GM18517 (cell line): ENCODE results near the gene DUOX1.
A peak's percentile ranks its signal among the peaks of the same experiment; 100 is the strongest.

Experiments used
- ATAC-seq: cut with Tn5 transposase; IDR thresholded peaks from one replicate; pipeline ENCODE4 v1.9.1; 2021; ENCODE audit warnings: mild to moderate bottlenecking, moderate library complexity; ENCODE audit not compliant: unreplicated experiment

The DUOX1 gene

DNA sequence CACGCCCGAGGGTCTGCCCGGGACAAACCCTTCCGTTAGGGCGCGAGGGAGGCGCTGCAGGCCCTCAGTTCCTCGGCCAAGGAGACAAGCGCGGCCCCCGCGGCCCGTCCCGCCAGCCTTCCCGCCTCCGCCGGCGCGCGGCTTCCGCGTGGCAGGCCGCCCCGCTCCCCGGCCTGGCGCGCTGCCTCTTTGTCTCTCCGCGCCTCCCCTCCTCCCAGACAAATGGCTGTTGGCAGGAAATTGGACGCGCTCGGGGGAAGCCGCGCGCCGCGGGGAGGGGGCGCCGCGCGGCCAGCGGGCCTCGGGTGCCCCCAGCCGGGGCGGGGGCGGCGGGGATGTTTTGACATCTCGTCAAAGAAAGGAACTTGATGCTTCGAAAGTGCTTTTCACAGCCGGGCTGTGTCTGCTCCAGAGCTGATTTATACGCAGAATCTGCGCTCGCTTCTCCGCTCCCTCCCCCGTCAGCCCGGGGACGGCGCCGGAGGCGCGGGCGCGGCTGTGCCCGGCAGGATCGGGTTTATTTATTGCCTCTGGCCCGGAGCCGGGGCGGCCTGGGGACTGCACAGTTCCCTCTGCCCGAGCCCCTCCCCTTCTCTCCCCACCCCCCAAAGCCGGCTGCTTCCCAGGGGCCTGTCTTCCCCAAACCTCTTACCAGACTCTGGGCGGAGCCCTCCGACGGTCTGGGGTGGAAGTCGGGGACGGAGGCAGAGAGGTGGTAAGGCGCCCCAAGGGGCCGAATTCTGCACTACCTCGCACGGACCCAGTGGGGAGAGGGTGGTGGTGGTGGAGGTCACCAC lies 37.2 kb downstream of the DUOX1 start:
- ATAC-seq = peak; percentile 87

DNA sequence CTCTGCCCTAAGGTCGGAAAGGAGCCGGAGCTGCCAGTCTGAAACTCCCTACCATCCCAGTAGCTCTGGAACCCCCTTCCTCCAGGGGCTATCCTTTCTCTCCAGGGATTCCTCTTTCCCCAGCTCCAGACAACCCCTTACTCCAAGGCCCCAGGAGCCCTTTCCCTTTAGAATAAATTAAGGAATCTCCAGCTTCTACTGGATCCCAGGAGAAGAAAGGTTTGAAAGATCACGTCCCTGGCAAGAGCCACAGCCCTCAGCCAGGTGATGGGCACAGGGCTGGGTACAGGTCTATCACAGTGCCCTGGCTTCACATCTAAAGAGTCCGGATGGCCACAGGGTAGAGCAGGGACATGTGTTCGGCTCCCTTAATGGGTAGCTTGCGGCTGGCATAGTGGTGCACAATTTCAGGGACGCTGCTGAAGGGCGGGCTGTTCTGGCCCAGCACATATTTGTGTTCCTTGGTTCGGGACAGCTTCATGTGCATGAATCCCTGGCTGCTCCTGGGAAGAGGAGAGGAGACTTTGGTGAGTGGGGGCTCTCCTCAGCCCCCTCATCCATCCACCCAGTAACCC lies 37.9 kb downstream of the DUOX1 start:
- ATAC-seq = no peak

DNA sequence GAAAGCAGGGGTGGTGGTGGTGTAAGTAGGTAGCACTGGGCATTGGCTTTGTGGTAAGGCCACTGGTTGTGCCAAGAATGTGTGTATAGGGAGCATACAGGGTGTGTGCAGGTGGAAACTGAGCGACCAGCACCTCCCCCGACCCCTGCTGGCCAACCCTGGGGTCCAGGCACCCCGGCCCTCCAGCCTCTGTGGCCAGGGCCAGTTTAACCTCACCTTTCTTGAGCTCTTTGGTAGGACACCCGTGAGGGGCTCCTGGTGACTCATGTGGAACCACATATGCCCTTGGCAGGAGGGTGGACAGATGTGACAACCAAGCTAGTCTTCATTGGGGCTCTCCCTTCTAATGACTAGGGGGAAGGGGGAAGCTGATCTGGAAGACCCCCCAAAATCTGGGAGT lies 38.5 kb downstream of the DUOX1 start:
- ATAC-seq = no peak

DNA sequence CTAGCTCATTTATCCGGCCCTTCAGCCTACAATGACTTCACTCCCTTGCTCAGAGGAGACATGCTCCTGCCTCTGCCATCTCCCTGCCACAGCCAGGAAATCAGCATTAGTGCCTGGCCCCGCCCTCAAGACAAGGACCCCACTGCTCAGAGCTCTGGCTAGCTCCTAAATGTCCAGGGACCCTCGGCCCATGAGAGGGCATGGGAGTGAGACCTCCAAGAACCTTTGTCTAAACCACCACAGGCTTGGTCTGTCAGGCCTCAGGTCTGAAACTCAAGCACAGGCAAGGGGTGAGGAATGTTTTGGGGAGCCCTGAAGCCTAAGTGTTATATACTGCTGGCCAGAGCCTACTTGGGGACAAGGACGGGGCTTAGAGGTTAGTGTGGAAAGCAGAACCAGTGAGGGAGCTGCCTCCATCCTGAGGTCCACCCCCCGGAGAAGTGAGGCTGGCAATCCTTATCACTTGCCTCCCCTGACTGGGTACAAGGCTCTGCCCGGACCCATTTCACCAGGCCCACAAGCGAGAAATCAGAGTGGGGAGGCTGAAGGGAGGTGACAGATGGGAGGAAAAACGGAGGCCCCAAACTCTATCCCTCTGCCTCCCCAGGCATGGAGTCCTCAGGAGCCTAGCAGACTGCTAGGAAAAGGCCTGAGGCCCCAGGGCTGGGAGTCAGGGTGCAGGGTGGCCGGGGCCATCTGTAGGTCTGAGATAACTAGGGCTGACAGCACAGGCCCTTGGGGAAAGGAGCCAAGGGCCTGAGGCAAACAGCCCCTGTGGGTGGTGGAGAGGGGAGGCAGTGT lies 39.2 kb downstream of the DUOX1 start:
- no peak for ATAC-seq

DNA sequence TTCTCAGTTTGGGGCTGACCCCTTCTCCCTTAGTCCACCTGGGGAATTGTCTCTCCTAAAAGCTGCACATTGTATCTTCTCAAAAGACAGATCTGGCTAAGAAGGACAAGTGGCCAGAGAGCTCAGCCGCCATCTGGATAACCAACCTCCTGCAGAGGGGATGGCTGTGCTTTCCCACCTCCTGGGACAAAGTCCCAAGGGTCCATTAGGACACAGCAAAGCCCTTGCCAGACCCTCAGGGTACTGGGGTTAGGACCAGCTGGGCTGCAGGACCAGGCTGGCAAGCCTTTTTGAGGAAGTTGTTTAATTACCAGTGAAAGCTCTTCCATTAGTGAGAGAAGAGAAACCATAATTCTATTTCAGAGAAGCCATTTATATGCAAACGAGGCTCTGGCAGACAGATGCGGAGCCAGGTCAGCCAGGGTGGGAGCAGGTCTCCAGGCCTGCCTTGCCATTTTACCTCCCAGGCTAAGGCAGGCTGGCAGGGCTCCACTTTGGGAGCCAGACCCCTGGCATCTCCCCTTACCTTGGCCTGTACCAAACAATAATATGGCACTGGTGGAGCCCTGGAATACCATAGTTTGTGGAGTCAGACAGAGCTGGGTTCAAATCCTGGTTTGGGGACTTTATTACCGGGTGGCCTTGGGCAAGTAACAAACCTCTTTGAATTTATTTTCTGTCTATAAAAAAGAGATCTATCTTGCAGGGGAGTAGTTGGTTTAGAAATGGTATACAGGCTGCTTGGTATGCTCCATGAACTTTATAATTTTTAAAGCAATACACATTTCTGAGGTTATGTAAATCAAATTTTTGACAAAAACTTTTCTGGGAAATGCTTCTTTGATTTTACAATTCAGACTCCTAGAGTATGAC lies 40.0 kb downstream of the DUOX1 start:
- ATAC-seq = no peak

DNA sequence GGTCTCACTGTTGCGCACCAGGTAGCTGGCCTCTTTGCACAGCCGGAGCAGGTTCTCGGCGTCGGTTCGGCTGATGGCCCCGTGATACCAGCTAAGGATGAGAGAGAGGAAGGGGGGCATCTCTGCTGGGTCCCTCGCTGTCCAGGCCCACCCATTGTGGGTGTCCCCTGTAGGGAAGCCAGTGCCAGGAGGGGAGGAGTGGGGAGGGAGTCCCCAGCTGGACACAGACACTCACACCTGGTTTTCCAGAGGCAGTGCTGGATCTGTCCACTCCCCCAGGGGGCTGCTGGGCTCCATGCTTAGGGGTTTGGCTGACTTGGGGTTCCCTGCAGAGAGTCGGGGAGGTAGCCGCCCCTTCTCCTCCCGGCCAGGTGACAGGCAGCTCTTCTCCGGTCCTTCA lies 42.1 kb downstream of the DUOX1 start:
- no peak for ATAC-seq

DNA sequence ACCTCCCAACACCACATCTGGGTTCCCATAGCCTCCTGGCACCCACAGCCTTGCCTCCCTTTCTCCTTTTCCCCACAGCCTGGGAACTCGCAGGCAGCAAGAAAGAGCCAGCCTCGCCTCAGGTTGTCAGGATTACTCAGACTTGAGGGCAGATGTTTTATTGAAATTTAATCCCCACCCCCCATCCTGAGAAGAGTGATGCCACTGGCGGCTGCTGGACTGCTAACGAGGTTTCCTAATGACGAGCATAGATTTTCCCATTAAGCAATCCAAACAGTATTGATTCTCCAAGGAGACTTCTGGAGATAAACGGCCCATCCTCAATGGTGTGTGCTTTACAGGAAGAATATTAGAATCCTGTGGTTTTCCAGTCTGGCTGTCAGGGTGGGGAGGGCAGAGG lies 44.3 kb downstream of the DUOX1 start:
- ATAC-seq = no peak

DNA sequence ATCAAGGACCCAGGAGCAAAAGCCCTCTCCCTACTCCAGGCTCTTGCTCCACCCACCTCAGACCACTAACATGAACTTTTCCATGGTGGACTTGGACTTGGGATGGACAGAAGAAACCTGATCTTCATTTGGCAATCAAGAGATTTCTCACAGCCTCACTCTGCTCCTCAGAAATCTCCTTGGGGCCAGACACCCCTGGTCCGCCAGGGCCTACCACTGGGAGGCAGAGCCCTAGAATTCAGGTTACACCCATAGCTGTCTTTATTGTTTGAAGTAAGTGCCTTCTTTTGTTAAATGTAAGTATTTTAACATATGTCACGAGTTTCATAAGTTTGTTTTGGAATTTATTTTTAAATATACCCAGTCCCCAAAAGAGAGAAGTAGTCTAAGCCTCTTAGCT lies 44.8 kb downstream of the DUOX1 start:
- no peak for ATAC-seq

DNA sequence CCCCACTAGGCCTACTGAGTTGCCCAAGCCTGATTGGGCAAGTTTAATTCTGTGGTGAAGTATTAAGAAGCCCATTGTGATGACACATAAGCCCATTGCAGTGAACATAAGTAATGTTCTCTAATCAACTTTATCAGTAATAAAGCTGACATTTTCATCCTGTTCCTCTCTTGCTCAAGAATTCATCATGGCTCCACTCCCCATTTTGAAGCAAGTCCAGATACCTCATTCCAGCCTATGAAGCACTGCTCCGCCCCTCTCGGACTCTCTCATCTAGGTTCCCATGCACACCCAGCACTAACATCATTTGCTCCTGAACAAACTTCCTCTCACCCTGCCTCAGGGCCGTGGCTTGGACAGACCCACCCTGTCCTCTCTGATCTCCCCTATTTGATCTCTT lies 47.5 kb downstream of the DUOX1 start:
- no peak for ATAC-seq

DNA sequence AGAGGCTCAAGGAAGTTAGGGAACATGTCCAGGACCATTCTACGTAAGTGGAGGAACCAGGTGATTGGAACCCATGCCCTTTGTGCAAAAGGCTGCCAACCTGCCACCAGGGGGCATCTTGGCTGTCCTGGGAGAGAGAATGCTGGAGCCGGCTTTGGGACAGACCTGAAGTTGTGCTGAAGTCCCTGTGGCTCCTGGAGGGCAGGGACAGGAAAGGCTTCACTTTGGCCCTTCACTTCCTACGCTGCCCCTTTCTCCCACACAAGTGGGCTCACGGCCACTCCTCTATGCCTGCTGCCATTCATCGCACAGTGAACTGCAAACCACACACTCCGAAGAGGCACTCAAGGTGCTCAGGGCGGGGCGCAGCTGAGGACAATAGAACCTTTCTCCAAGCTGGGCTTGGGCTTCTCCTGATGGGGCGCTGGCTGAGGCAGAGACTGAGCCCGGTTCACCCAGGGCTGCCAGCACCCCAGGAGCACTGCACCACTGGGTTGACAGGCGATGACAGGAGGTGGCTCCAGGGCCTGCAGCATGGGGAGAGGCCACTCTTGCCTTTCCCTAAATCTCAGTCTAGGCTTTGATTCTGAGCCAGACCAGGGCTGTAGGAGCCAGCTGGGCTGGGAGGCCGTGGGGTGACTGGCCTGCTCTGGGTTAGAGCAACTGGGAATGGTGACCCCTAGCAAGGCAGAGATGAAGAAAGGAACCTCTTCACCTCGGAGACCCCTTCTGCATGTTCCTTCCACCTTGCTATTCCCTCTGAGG lies 49.6 kb downstream of the DUOX1 start:
- ATAC-seq = no peak

DNA sequence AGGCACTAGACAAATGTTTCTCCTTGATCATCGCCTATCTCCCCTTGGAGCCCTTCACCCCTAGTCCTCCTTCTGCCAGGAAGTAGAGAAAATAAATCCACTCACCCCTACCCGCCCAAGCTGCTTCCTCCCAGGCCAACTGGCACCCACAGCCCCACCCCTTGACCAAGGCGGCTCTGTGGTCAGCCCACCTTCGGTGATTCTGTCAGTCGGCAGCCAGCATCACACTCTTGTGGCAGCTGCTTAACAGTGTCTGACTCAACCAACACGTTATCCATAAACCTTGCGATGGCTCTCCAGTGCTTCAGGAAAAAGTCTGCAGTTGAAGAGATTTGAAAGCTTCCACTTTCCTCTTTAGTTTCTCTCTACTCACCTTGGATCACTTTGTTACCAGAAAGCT lies 50.4 kb downstream of the DUOX1 start:
- no peak for ATAC-seq

DNA sequence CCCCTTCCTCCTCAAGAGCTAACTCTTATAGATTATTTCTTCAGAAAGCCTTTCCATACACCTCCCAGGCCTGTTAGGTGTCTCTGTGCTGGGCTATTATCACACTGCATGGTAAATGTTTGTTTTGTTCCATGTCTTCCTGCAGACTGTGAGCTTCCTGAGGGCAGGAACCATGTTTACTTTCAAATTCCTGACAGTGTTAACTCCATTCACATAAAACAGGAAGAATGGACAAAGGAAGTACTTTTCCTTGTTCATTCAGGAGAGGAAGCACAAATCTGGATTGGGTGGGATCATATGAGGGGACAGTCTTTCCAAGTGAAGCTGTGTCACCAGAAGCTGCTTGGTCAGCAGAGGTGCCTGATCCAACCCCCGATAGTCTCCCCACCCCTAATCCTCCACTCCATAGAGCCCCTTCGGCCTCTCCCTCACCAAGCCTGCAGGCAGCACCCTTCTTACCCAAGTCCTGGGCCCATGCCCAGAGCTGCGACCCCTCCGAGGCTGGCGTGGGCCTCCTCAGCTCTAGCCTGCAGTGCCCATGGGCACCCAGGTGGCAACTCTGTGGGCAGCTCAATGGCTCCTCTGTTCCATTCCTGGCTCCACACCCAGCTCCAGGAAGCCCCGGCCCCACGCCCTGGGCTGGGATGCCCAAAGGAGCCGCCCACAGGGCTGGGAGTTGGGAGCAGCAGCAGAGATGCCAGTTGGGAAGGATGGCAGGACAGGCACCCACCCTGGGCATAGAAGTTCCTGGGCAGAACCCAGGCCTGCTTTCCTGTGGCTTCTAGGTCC lies 51.0 kb downstream of the DUOX1 start:
- ATAC-seq = no peak

DNA sequence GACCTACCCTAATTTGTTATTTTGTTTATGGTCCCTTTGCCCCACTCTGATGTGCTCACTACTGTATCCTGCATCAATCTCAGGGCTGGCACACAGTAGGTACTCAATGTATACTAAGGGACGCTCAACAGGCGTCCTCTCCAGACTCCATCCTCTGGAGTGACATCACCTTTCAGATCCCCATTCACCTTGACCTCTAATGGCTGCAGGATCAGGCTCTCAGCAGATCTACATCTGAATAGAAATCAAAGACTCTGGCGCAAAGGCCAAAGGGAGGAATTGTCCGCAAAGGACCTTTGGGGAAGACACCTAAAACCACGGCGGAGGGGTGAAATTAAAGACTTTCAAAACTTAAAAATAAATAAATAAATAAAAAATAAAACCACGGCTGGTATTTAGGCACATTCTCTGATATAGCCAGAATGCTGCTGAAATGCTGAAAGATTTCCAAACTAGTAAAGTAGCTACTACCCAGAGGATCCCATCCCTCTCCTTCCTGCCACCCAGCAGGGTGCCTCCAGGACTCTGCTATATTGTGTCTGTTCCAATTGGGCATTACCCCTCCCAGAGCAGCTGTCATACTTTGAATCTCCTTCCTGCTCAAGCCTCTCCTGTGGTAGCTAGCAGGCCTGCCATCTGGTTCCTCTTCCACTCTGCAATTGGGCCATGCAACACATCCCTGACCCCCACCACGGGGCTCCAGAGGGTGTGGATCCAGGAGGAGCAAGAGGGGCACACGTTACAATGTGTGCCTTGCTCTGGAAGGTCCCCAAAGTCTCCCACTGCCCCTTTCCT lies 51.9 kb downstream of the DUOX1 start:
- ATAC-seq = no peak

DNA sequence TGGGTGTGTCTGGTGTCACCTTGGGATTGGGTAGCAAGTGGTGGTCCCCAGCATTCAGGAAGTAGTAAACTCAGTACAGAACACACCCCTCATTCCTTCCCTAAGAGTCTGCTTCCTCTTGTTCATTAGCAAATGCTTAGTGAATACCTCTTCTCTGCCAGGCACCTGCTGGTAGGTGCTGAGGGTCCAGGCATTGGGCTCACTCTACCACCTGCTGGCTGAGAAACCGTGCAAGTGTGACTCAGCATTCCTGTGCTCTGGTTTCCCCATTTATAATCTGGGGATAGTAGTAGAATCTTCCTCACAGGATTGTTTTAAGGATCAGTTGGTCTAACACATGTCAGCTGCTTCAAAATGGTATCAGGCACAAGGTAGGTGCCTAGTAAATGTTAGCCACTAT lies 53.2 kb downstream of the DUOX1 start:
- ATAC-seq = no peak

DNA sequence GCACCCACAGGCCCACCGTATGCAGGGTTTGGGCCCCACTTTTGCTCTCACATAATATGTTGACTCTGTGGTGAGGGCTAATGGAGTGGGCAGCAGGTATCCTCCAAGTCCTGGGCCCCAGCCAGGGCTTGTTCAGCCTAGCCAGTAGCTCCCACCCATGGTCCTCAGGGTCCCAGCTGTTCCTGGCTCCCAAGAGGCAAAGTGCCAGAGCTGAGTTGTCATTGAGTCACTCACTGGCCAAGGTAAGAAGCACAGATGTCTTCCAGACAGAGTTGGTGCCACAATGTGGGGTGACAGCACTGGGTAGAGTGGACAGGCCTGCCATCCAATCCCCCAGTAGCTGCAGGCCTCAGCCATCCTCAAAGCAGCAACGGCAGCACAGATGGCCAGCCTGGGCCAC lies 53.7 kb downstream of the DUOX1 start:
- no peak for ATAC-seq

DNA sequence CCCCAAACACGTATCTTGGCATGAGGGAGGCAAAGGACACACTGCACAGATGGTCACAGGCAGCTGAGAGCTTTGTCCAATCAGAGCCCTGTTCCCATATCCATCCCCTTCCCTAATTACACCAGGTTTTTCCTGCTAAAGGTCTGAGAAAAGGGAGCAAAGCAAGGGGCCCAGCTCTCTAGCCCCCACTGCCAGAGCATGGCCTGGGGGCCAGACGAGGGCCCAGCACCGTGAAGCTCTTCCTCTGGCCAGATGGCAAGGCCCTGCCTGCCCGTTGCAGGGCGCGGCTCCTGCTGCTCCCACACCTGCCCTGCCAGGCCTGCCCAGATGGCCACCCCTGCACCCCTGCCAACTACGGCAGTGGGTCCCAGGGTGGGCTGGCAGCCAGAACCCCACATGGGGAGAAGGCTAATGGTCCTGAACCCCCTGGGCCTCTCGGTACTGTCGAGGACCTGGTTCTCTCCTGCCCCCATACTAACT lies 54.8 kb downstream of the DUOX1 start:
- no peak for ATAC-seq

DNA sequence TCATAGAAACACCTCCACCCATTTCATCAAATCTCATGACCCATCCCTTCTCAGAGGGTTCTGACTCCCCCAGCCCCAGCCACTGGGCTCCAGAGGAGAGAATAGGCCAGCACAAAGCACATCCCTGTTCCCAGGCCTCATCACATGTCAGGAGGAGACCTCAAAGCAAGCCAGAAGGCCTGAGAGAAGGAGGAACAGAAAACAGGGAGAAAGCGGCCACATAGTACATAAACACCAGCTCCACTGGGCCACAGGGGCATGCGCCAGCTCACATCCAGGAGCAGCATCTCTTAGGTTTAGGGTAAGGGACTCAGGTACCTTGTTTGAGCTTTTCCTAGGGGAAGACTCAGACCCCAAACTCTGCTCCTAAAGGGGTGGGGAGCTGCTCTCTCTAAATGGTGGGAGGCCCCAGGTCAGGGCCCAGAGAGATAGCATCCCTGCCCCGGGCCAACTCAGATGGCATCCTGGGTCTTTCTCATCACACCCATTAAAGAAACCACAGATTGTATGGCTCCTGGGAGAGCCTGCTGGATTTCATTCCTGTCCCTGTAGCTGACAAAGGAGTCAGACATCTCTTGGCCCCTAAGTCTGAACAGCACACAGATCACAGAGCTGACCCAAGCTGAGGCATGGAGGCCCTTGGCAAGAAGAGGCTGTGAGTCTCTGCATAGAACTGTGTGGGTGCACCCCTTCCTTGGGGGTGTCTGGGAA lies 55.4 kb downstream of the DUOX1 start:
- no peak for ATAC-seq
